Liver (tissue), 9 donors: ENCODE results near the gene ZNF212. TPM values are rescaled to one million over a fixed set of nuclear protein-coding genes. Genes with fewer than 3 reads are reported as not detected.

Experiments
- DNase-seq: peaks from one replicate; pipeline ENCODE4 v3.0.0-alpha.2; 2017; ENCODE audit warnings: low spot score
- H3K27ac ChIP-seq, 2 donors: one replicate each; pipeline ENCODE4 v1.7.0; 2013; ENCODE audit warnings: inconsistent platforms in 2 of 2, low read length in 2 of 2, control low read depth in 1 of 2, low read depth in 1 of 2, mild to moderate bottlenecking in 1 of 2
- H3K27me3 ChIP-seq, 4 donors: one replicate each; pipeline versions ENCODE4 v1.6.1 to v1.7.0; 2013; ENCODE audit warnings: low read length in 3 of 4, inconsistent platforms in 1 of 4, mild to moderate bottlenecking in 1 of 4, moderate library complexity in 1 of 4; ENCODE audit not compliant: control insufficient read depth in 4 of 4, insufficient read depth in 4 of 4
- H3K36me3 ChIP-seq, 4 donors: one replicate each; pipeline versions ENCODE4 v1.6.1 to v1.7.0; 2013; ENCODE audit warnings: low read length in 3 of 4, mild to moderate bottlenecking in 3 of 4, low read depth in 1 of 4, moderate library complexity in 1 of 4; ENCODE audit not compliant: control insufficient read depth in 4 of 4, insufficient read depth in 3 of 4
- H3K4me1 ChIP-seq, 4 donors: one replicate each; pipeline versions ENCODE4 v1.6.1 to v1.7.0; 2013; ENCODE audit warnings: low read length in 3 of 4, mild to moderate bottlenecking in 3 of 4, moderate library complexity in 1 of 4; ENCODE audit not compliant: control insufficient read depth in 4 of 4, insufficient read depth in 4 of 4
- H3K4me3 ChIP-seq, 3 donors: one replicate each; pipeline versions ENCODE4 v1.6.1 to v1.7.0; 2013; ENCODE audit warnings: low read length in 3 of 3, control low read depth in 1 of 3, low read depth in 1 of 3, mild to moderate bottlenecking in 1 of 3
- H3K9ac ChIP-seq, 2 donors: one replicate each; pipeline ENCODE4 v1.7.0; 2013; ENCODE audit warnings: low read length in 2 of 2, mild to moderate bottlenecking in 2 of 2, moderate library complexity in 2 of 2, control low read depth in 1 of 2, low read depth in 1 of 2
- H3K9me3 ChIP-seq, 4 donors: one replicate each; pipeline versions ENCODE4 v1.6.1 to v1.7.0; 2013; ENCODE audit warnings: low read length in 3 of 4; ENCODE audit not compliant: control insufficient read depth in 4 of 4
- EGR1 ChIP-seq, 2 donors: IDR thresholded peaks; 2 replicates each; pipeline ENCODE4 v1.6.1; 2016 to 2018; ENCODE audit warnings: antibody characterized with exemption in 2 of 2, low read depth in 2 of 2
- FOXA1 ChIP-seq: IDR thresholded peaks from 2 replicates; pipeline ENCODE4 v1.6.1; 2016; ENCODE audit warnings: antibody characterized with exemption
- FOXA2 ChIP-seq: IDR thresholded peaks from 2 replicates; pipeline ENCODE4 v1.6.1; 2016; ENCODE audit warnings: antibody characterized with exemption
- GABPA ChIP-seq, 2 donors: IDR thresholded peaks in 1 of 2; conservative IDR thresholded peaks in 1 of 2; 2 replicates each; pipeline ENCODE4 v1.6.1; 2016; ENCODE audit warnings: antibody characterized with exemption in 2 of 2, mild to moderate bottlenecking in 1 of 2, moderate library complexity in 1 of 2
- HNF4A ChIP-seq, 2 donors: conservative IDR thresholded peaks; 2 replicates each; pipeline ENCODE4 v1.6.1; 2016; ENCODE audit warnings: antibody characterized with exemption in 2 of 2, mild to moderate bottlenecking in 2 of 2
- HNF4G ChIP-seq: IDR thresholded peaks from 2 replicates; pipeline ENCODE4 v1.6.1; 2016; ENCODE audit warnings: antibody characterized with exemption
- JUND ChIP-seq, 2 donors: IDR thresholded peaks; 2 replicates each; pipeline ENCODE4 v1.6.1; 2016; ENCODE audit warnings: antibody characterized with exemption in 2 of 2
- NR2F2 ChIP-seq: IDR thresholded peaks from 2 replicates; pipeline ENCODE4 v1.6.1; 2016; ENCODE audit warnings: antibody characterized with exemption
- RAD21 ChIP-seq, 2 donors: IDR thresholded peaks; 2 replicates each; pipeline ENCODE4 v1.6.1; 2016; ENCODE audit warnings: antibody characterized with exemption in 2 of 2, mild to moderate bottlenecking in 2 of 2
- RXRA ChIP-seq, 2 donors: IDR thresholded peaks; 2 replicates each; pipeline ENCODE4 v1.6.1; 2017 to 2018; ENCODE audit warnings: antibody characterized with exemption in 2 of 2, mild to moderate bottlenecking in 1 of 2
- SP1 ChIP-seq: IDR thresholded peaks from 2 replicates; pipeline ENCODE4 v1.6.1; 2018; ENCODE audit warnings: antibody characterized with exemption, mild to moderate bottlenecking
- TAF1 ChIP-seq: conservative IDR thresholded peaks from 2 replicates; pipeline ENCODE4 v1.6.1; 2016; ENCODE audit warnings: antibody characterized with exemption, mild to moderate bottlenecking
- YY1 ChIP-seq: IDR thresholded peaks from 2 replicates; pipeline ENCODE4 v1.6.1; 2016; ENCODE audit warnings: antibody characterized with exemption, mild to moderate bottlenecking
- WGBS: extraction: QIAGEN DNeasy Blood & Tissue Kit; methylation state at CpG from one replicate; pipeline ENCODE4 v1.1.7; 2013; 5-methylcytosine and 5-hydroxymethylcytosine counted together
- polyA plus RNA-seq, 2 donors: library from polyadenylated mRNA; stranded (reverse) in 1 of 2; unstranded in 1 of 2; fragments of 200-250 nt in 1 of 2; fragments of >200 nt in 1 of 2; fragmentation: Nextera tagmentation in 1 of 2; extraction: Ambion mirVana in 1 of 2; gene quantifications; one replicate each; pipeline versions ENCODE4 v1.2.1 to v1.2.3, GENCODE V29; 2013 to 2015
- total RNA-seq, 2 donors: library from RNA; depleted of rRNA; stranded (reverse); fragments of >200 nt; gene quantifications; one replicate each; pipeline ENCODE4 v1.2.3, GENCODE V29; 2014
- TF ChIP-seq, protein P1 (sequence below): IDR thresholded peaks from 2 replicates; pipeline ENCODE4 v1.6.1; 2016; ENCODE audit warnings: antibody characterized with exemption
- TF ChIP-seq, protein P2 (sequence below): IDR thresholded peaks from 2 replicates; pipeline ENCODE4 v1.6.1; 2016; ENCODE audit warnings: antibody characterized with exemption
- TF ChIP-seq, protein P3 (sequence below): IDR thresholded peaks from 2 replicates; pipeline ENCODE4 v1.6.1; 2016; ENCODE audit warnings: antibody characterized with exemption
- TF ChIP-seq, protein P4 (sequence below): fragments of 150-350 bp; IDR thresholded peaks from 2 replicates; pipeline ENCODE4 v1.5.1; 2017; ENCODE audit warnings: improper control_type of control experiment, low read depth, low read length; ENCODE audit not compliant: missing input control
- TF ChIP-seq, protein P5 (sequence below): IDR thresholded peaks from 2 replicates; pipeline ENCODE4 v1.6.1; 2016; ENCODE audit warnings: antibody characterized with exemption, mild to moderate bottlenecking
- donor health status: healthy.
- donor health status: healthy.
- donor health status: healthy.
- donor health status: healthy.
- donor health status: healthy.

ZNF212 gene
- total and polyA plus RNA-seq, 4 donors: 3.4 to 4.9 (median 3.7) TPM

DNA sequence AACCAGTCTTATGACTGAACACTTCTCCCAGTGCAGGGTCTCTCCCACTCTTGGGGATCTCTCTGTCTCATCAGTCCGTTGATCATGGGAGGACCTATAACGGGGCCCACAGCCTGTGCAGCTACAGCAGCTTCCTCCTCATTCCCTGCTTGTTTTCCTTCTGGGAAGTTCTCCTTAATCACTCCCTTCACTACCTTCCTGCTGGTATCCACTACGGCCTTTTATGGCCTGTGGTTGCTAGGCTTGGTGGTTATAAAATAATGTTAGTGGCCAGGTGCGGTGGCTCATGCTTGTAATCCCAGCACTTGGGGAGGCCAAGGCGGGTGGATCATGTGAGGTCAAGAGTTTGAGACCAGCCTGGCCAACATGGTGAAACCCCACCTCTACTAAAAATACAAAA is 47.6 kb upstream of the ZNF212 start:
- Histone ChIP-seq H3K4me3 (no peak overlapping the region), H3K27ac (no peak overlapping the region), H3K4me1 (peaks cover 3 to 13% (median 11%) of the 10 kb centered on the region in 4 donors), H3K9ac (no peak overlapping the region), H3K9me3 (no peaks in the 10 kb centered on the region), H3K27me3 (no peaks in the 10 kb centered on the region), H3K36me3 (no peaks in the 10 kb centered on the region)
- no peak for TF ChIP-seq NR2F2
- TF ChIP-seq, protein P1, sequence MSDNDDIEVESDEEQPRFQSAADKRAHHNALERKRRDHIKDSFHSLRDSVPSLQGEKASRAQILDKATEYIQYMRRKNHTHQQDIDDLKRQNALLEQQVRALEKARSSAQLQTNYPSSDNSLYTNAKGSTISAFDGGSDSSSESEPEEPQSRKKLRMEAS: no peak
- DNase-seq: no peak
- 69% methylated on average over 5 of the region's 5 CpGs for WGBS

DNA sequence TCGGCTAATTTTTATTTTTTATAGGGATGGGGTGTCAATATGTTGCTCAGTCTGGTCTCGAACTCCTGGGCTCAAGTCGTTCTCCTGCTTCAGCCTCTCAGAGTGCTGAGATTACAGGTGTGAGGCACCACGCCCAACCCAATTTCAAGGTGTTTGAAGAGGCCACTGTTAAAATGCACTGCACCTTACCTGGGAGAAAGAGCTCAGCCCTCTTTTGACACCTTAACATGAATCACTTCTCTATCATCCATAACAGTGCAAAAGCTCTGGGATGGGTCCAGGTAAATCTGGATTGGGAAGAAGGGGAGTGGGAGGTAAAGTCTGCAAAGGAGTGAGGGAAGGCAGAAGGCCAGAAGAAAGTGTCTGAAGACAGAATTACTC is 44.7 kb upstream of the ZNF212 start:
- peak overlapping the region in 1 of 2 donors; percentile 62 for H3K9ac ChIP-seq
- no peak for DNase-seq
- peak overlapping the region; percentile 32 to 71 (median 66) for H3K4me3 ChIP-seq
- no peaks in the 10 kb centered on the region for H3K9me3 ChIP-seq
- peaks cover 7 to 20% (median 17%) of the 10 kb centered on the region in 4 donors for H3K4me1 ChIP-seq
- peaks cover 7 to 15% (median 12%) of the 10 kb centered on the region in 4 donors for H3K36me3 ChIP-seq
- H3K27ac ChIP-seq: peak overlapping the region in 1 of 2 donors; percentile 88
- WGBS: 87% methylated on average over 4 of the region's 4 CpGs
- no peaks in the 10 kb centered on the region for H3K27me3 ChIP-seq
- no peak for TF ChIP-seq NR2F2
- no peak for TF ChIP-seq YY1

DNA sequence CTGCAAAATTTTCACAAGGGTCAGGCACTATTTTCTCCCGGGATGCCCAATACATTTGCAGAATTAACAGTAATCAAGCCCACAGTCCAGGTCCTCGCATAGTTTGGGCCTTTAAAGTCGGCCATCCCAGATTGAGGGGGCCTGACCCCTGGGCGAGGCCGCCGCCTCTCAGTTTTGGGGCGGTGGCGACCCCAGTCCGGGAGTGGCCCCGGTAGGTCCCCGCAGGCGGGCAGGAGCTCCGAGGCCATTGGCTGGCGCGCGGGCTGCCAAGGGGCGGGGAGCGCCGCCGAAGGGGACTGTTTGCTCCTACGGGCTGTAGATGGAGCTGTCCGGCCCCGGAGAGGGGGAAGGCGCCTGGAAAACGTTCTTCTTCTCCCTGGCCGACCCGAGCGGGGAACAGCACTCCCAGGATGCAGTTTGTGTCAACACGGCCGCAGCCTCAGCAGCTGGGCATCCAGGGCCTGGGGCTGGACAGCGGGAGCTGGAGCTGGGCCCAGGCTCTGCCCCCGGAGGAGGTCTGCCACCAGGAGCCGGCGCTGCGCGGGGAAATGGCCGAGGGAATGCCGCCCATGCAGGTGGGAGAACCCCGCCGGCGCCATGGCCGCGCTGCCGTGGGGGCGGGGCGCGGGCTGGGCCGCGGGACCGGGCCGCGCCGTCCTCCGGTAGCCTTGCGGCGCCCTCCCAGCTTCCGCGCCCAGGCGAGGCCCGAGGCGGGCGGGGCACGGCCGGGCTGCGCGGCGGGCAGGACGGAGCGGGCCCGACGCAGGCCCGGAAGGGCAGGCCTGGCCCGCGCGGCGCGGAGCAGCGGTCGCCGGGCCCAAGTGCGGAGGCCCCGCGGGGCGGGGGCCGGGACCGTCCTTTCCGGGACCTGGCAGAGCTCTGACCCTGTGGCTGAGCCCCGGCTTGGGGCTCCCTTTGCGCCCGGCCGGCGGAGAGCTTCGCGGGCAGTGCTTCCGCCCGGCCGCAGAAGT is 44.0 kb upstream of the ZNF212 start, which contains the start of gene ZNF282:
TSS of gene ZNF282 (plus strand) at position 367 of the 971 bp plus-strand sequence. CDS start at position 411, 44 bp downstream.
- peak within 1 kb of the TSS; percentile 83 to 88 for H3K27ac ChIP-seq
- H3K9ac ChIP-seq: peak within 1 kb of the TSS; percentile 49 to 94
- no peaks in the 10 kb centered on the region for H3K9me3 ChIP-seq
- peaks cover 11 to 21% (median 18%) of the 10 kb centered on the region in 4 donors for H3K36me3 ChIP-seq
- TF ChIP-seq HNF4A (conservative IDR thresholded peaks at IDR 0.05) (peak; percentile 38 to 41), FOXA2 (peak; percentile 81), HNF4G (no peak), YY1 (peak; percentile 92), EGR1 (IDR thresholded peaks at IDR 0.05; ENCODE audit: low read depth in 2 of 2) (no peak), SP1 (peak; percentile 60), RAD21 (IDR thresholded peaks at IDR 0.05) (peak; percentile 61 to 73), RXRA (IDR thresholded peaks at IDR 0.05) (peak; percentile 45 to 61), NR2F2 (no peak), FOXA1 (peak; percentile 76), TAF1 (no peak), GABPA (IDR thresholded peaks at IDR 0.05 in 1 of 2, conservative IDR thresholded peaks at IDR 0.05 in 1 of 2) (peak in 1 of 2 donors; percentile 32), JUND (IDR thresholded peaks at IDR 0.05) (no peak)
- TF ChIP-seq, protein P2, sequence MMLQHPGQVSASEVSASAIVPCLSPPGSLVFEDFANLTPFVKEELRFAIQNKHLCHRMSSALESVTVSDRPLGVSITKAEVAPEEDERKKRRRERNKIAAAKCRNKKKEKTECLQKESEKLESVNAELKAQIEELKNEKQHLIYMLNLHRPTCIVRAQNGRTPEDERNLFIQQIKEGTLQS: no peak
- TF ChIP-seq, protein P3, sequence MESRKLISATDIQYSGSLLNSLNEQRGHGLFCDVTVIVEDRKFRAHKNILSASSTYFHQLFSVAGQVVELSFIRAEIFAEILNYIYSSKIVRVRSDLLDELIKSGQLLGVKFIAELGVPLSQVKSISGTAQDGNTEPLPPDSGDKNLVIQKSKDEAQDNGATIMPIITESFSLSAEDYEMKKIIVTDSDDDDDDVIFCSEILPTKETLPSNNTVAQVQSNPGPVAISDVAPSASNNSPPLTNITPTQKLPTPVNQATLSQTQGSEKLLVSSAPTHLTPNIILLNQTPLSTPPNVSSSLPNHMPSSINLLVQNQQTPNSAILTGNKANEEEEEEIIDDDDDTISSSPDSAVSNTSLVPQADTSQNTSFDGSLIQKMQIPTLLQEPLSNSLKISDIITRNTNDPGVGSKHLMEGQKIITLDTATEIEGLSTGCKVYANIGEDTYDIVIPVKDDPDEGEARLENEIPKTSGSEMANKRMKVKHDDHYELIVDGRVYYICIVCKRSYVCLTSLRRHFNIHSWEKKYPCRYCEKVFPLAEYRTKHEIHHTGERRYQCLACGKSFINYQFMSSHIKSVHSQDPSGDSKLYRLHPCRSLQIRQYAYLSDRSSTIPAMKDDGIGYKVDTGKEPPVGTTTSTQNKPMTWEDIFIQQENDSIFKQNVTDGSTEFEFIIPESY: no peak
- TF ChIP-seq, protein P1: no peak
- TF ChIP-seq, protein P4, sequence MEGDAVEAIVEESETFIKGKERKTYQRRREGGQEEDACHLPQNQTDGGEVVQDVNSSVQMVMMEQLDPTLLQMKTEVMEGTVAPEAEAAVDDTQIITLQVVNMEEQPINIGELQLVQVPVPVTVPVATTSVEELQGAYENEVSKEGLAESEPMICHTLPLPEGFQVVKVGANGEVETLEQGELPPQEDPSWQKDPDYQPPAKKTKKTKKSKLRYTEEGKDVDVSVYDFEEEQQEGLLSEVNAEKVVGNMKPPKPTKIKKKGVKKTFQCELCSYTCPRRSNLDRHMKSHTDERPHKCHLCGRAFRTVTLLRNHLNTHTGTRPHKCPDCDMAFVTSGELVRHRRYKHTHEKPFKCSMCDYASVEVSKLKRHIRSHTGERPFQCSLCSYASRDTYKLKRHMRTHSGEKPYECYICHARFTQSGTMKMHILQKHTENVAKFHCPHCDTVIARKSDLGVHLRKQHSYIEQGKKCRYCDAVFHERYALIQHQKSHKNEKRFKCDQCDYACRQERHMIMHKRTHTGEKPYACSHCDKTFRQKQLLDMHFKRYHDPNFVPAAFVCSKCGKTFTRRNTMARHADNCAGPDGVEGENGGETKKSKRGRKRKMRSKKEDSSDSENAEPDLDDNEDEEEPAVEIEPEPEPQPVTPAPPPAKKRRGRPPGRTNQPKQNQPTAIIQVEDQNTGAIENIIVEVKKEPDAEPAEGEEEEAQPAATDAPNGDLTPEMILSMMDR: peak; percentile 53
- TF ChIP-seq, protein P5, sequence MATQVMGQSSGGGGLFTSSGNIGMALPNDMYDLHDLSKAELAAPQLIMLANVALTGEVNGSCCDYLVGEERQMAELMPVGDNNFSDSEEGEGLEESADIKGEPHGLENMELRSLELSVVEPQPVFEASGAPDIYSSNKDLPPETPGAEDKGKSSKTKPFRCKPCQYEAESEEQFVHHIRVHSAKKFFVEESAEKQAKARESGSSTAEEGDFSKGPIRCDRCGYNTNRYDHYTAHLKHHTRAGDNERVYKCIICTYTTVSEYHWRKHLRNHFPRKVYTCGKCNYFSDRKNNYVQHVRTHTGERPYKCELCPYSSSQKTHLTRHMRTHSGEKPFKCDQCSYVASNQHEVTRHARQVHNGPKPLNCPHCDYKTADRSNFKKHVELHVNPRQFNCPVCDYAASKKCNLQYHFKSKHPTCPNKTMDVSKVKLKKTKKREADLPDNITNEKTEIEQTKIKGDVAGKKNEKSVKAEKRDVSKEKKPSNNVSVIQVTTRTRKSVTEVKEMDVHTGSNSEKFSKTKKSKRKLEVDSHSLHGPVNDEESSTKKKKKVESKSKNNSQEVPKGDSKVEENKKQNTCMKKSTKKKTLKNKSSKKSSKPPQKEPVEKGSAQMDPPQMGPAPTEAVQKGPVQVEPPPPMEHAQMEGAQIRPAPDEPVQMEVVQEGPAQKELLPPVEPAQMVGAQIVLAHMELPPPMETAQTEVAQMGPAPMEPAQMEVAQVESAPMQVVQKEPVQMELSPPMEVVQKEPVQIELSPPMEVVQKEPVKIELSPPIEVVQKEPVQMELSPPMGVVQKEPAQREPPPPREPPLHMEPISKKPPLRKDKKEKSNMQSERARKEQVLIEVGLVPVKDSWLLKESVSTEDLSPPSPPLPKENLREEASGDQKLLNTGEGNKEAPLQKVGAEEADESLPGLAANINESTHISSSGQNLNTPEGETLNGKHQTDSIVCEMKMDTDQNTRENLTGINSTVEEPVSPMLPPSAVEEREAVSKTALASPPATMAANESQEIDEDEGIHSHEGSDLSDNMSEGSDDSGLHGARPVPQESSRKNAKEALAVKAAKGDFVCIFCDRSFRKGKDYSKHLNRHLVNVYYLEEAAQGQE: peak; percentile 91
- DNase-seq: peak; percentile 83
- H3K4me1 ChIP-seq: peaks cover 7 to 20% (median 17%) of the 10 kb centered on the region in 4 donors
- no peaks in the 10 kb centered on the region for H3K27me3 ChIP-seq
- peak within 1 kb of the TSS; percentile 66 to 80 (median 71) for H3K4me3 ChIP-seq
- under 1% methylated on average over 97 of the region's 97 CpGs for WGBS
